ENCODE results near the gene LSM3. TPM values are rescaled to one million over a fixed set of nuclear protein-coding genes. Genes with fewer than 3 reads are reported as not detected.
A peak's percentile ranks its signal among the peaks of the same experiment; 100 is the strongest.

LSM3 gene
- total and polyA plus RNA-seq, 4 donors, result 6.4 to 10.3 (median 9.9) TPM

GRCh38 chr3:14179795-14180194 is 1.2 kb downstream of the LSM3 start:
- TF ChIP-seq, protein P1, sequence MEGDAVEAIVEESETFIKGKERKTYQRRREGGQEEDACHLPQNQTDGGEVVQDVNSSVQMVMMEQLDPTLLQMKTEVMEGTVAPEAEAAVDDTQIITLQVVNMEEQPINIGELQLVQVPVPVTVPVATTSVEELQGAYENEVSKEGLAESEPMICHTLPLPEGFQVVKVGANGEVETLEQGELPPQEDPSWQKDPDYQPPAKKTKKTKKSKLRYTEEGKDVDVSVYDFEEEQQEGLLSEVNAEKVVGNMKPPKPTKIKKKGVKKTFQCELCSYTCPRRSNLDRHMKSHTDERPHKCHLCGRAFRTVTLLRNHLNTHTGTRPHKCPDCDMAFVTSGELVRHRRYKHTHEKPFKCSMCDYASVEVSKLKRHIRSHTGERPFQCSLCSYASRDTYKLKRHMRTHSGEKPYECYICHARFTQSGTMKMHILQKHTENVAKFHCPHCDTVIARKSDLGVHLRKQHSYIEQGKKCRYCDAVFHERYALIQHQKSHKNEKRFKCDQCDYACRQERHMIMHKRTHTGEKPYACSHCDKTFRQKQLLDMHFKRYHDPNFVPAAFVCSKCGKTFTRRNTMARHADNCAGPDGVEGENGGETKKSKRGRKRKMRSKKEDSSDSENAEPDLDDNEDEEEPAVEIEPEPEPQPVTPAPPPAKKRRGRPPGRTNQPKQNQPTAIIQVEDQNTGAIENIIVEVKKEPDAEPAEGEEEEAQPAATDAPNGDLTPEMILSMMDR (IDR thresholded peaks at IDR 0.05; ENCODE audit: control extremely low read depth, extremely low read depth), result no peak
- H3K36me3 ChIP-seq (ENCODE audit: control insufficient read depth in 4 of 4, insufficient read depth in 4 of 4, low read length in 4 of 4), result peaks cover 7 to 26% (median 10%) of the 10 kb centered on the region in 4 donors
- peaks cover 0 to 19% (median 13%) of the 10 kb centered on the region in 5 donors for H3K4me1 ChIP-seq (ENCODE audit: control insufficient read depth in 5 of 5, insufficient read depth in 5 of 5, low read length in 5 of 5)
- H3K9me3 ChIP-seq (ENCODE audit: control insufficient read depth in 4 of 4, insufficient read depth in 3 of 4, low read length in 3 of 4), result no peaks in the 10 kb centered on the region
- WGBS, 2 donors, result 97 to 98% methylated on average over 1 of the region's 1 CpG
- H3K27me3 ChIP-seq (ENCODE audit: control insufficient read depth in 3 of 3, insufficient read depth in 3 of 3, low read length in 2 of 3), result no peaks in the 10 kb centered on the region
- no peak for ATAC-seq (ENCODE audit: insufficient read depth, low FRiP score)
- H3K27ac ChIP-seq (ENCODE audit: low read depth in 1 of 2, low read length in 1 of 2), result no peak overlapping the region
- H3K9ac ChIP-seq (ENCODE audit: insufficient read depth in 1 of 2, low read length in 2 of 2), result peak overlapping the region; percentile 96
- DNase-seq, result no peak
- no peak overlapping the region for H3K4me3 ChIP-seq

DNA sequence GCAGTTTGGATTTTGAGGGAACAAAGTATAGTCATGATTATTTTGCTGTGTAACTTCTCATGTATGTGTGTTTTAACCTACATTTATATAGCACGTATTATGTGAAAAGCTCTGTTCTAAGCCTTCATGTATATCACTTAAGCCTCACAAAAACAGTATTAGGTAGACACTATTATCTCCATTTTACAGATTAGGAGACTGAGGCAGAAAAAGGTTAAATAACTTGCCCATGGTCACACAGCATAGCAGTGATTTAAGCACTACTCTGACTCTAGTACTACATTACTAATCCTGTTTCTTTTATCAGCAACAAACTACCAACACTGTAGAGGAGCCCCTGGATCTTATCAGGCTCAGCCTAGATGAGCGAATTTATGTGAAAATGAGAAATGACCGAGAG is 2.6 kb downstream of the LSM3 start:
- H3K27ac ChIP-seq (ENCODE audit: low read depth in 1 of 2, low read length in 1 of 2), result no peak overlapping the region
- H3K27me3 ChIP-seq (ENCODE audit: control insufficient read depth in 3 of 3, insufficient read depth in 3 of 3, low read length in 2 of 3), result no peaks in the 10 kb centered on the region
- TF ChIP-seq, protein P1 (IDR thresholded peaks at IDR 0.05; ENCODE audit: control extremely low read depth, extremely low read depth), result no peak
- DNase-seq, result no peak
- no peak overlapping the region for H3K9ac ChIP-seq (ENCODE audit: insufficient read depth in 1 of 2, low read length in 2 of 2)
- no peak overlapping the region for H3K4me3 ChIP-seq
- no peak for ATAC-seq (ENCODE audit: insufficient read depth, low FRiP score)
- 94 to 98% methylated on average over 3 of the region's 3 CpGs for WGBS, 2 donors
- no peaks in the 10 kb centered on the region for H3K9me3 ChIP-seq (ENCODE audit: control insufficient read depth in 4 of 4, insufficient read depth in 3 of 4, low read length in 3 of 4)
- H3K4me1 ChIP-seq (ENCODE audit: control insufficient read depth in 5 of 5, insufficient read depth in 5 of 5, low read length in 5 of 5), result peaks cover 0 to 19% (median 13%) of the 10 kb centered on the region in 5 donors
- H3K36me3 ChIP-seq (ENCODE audit: control insufficient read depth in 4 of 4, insufficient read depth in 4 of 4, low read length in 4 of 4), result peaks cover 9 to 29% (median 18%) of the 10 kb centered on the region in 4 donors

DNA sequence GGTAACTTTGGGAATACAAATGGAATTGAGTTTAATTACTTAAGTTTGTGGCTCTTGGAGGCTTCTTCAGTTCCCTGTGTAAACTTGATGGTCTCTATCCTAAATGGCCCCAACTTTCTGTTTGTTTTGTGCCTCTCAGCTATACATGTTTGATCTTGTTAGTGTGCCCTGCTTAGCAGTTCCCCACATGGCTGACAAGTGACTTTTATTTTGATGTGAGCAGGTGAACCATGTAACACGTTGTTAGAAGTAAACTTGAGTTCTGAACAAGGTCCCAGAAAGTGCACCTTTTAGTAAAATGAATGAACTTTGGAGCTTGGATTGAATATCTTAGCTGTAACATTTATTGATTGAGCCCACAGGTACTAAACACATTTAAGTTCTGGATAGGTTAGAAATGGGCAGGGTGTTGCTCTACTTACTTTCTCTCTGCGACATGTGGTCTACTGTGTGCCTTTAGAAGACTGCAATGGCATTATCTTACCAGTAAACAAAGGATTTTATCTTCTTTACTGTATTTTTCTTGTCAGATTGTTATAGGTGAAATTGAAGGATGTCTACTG is 4.5 kb downstream of the LSM3 start:
- no peaks in the 10 kb centered on the region for H3K9me3 ChIP-seq (ENCODE audit: control insufficient read depth in 4 of 4, insufficient read depth in 3 of 4, low read length in 3 of 4)
- WGBS, 2 donors, result 64 to 80% methylated on average over 2 of the region's 2 CpGs
- H3K27me3 ChIP-seq (ENCODE audit: control insufficient read depth in 3 of 3, insufficient read depth in 3 of 3, low read length in 2 of 3), result no peaks in the 10 kb centered on the region
- H3K36me3 ChIP-seq (ENCODE audit: control insufficient read depth in 4 of 4, insufficient read depth in 4 of 4, low read length in 4 of 4), result peaks cover 14 to 33% (median 21%) of the 10 kb centered on the region in 4 donors
- ATAC-seq (ENCODE audit: insufficient read depth, low FRiP score) (no peak), DNase-seq (no peak)
- TF ChIP-seq, protein P1 (IDR thresholded peaks at IDR 0.05; ENCODE audit: control extremely low read depth, extremely low read depth), result no peak
- H3K27ac ChIP-seq (ENCODE audit: low read depth in 1 of 2, low read length in 1 of 2), result no peak overlapping the region
- peaks cover 0 to 10% (median 6%) of the 10 kb centered on the region in 5 donors for H3K4me1 ChIP-seq (ENCODE audit: control insufficient read depth in 5 of 5, insufficient read depth in 5 of 5, low read length in 5 of 5)
- H3K9ac ChIP-seq (ENCODE audit: insufficient read depth in 1 of 2, low read length in 2 of 2), result no peak overlapping the region
- no peak overlapping the region for H3K4me3 ChIP-seq

Measured in lung (tissue), 12 donors.